ENCODE measurements around the gene LRRC74B.
"Not testable (repeated sequence)": the region's sequence is repeated elsewhere in the genome, so short reads cannot be mapped to it uniquely, and the experiment has no call there.

LRRC74B gene

DNA sequence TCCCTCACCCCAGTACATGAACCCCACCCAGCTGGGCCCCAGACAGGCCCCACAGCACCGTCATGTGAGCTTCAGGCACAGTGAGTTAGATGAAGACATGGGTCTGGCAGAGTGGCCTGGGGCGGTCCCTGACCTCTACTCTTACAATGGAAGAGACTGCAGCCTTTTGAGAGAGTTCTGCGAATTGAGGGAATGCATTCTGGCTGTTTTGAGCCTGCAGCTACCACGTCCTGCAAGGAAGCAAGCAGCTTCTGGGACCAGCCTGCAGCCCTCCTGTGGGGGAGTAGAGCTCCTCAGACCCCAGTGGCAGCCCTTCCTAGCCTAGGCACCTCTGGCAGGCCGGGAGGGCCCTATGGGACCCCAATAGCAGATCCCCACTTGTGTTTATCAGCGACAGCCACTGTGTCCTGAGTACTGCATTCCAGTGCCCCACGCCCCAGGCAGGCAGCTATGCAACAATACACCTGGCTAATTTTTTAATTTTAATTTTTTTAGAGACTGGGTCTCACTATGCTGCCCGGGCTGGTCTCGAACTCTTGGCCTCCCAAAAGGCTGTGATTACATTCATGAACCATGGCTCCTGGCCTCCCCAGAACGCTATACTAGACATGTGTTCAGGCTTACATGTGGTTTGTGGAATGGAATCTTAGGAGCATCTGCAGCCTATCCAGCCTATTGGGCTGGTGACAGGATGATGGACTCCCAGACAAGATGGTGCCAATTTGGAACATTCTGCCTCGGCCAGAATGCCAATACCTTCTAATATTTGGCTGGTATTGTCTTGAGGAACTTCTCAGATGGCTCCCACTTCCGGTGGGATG, 12.7 kb upstream of the LRRC74B start:
- no peak for DNase-seq

DNA sequence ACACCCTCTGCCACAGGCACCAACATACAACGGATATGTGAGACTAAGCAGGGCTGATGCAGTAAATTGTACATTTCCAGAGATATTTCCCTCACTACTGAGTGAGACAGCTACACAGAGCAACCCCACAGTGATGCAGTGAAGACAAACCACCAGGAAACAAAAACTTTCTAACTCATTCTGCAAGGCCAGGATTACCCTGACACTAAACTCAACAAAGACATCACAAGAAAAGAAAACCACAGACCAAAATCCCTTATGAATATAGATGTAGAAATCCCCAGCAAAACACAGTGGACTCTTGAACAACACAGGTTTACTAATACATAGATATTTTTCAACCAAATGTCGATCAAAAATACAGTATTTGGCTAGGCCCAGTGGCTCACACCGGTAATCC, 11.9 kb upstream of the LRRC74B start:
- no peak for DNase-seq

- no peak for DNase-seq
These were observed 10.8 kb upstream of the LRRC74B start for GRCh38 chr22:21034989-21035388.

GRCh38 chr22:21038405-21038804, 7.3 kb upstream of the LRRC74B start:
- no peak for DNase-seq

GRCh38 chr22:21039158-21039557, 6.6 kb upstream of the LRRC74B start:
- DNase-seq, result not testable (repeated sequence)

GRCh38 chr22:21041937-21042336, 3.8 kb upstream of the LRRC74B start:
- DNase-seq, result no peak

DNA sequence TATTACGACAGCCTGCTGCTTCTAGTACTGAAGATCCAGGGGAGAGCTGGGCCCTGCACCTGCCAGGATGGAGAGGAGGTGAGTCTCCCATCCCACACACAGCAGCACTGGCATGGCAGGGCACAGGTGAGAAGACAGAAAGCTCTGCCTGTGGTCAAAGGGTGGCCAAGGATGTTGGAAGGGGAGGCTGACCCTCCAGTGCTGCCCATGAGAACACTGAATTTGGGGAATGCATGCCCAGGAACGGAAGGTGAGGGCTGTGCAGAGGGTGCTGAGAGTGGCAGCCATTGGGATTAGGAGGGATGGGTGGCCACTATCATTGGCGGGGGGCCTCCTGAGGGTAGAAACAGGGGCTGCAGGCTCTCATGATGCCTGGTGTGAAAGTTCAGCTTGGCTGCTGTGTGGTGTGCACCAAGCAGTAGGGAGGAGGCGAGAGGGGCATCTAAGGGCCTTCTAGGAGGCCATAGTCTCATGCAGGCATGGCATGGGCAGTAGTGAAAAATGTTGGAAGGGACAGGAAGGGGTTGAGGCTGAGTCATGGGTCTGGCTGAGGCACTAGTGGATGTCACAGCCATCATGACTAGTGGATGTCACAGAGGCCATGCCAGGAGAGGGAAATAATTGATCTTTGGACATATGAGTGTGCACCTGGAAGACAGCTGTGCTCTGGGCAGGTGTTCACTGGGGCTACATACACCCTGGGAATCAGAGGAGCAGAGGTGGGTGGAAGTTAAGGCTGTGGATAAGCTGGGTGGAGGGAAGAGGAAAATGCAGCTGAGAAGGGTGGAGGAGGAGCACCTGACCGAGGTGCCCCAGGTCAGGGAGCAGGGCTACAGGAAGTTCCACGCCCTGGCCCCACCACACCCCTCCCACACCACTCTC, 2.5 kb upstream of the LRRC74B start:
- DNase-seq, result no peak

- DNase-seq, result no peak
These were observed 1.7 kb upstream of the LRRC74B start for GRCh38 chr22:21043860-21044535.

DNA sequence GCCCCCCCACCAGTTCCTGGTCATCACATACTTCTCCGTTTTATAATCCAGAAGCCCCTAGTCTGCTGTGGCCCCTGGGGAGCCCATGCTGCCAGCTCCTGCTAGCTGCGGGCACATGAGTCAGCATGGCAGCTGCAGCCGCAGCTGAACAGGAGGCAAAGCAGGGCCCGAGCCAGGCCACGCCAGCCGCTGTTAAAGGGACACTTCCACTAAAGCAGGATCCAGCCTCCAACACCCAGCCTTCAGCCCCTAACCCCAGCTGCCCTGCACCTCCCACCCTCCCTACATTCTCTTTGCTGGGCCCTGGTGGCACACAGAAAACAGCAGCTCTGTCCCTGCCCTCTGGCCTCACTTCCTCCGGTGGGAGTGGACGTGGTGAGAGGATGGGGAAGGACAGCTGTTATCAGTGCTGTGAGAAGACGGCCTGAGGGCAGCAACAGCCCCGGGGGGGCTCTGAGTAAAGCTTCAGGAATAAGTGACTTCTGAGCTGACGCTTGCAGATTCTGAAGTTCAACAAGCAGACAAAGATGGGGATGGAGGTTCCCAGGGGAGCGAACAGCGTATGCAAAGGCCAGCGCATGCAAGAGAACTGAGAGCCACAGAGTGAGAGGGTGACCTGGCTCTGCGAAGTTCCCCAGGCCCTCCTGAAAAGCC, 688 bp upstream of the LRRC74B start:
- no peak for DNase-seq

DNA sequence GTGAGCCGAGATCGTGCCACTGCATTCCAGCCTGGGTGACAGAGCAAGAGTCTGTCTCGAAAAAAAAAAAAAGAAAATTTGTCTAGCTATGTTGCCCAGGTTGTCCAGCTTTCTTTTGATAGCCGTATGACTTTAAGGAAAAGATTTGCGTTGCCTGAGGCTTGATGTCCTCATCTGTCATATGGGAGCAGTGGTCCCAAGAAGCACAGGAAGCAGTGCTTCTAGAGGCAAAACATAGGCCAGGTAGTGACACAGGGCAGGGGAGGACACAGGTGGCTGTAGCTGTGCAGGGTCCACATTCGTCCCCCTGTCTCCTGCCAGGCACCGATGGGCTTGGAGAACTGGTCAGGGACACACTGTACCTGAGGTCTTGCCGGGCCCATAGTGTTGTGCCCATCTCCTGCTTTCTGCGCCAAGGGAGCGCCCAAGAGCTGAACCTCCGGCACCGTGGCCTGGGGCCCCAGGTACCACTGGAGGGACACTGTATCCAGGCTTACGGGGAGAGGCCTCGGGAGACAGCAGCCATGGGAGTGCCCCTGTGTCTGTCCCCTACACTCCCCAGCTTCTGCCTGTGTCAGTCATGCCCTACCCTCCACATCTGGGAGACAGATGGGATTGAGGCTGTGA, 1.4 kb downstream of the LRRC74B start:
- DNase-seq, result no peak

DNA sequence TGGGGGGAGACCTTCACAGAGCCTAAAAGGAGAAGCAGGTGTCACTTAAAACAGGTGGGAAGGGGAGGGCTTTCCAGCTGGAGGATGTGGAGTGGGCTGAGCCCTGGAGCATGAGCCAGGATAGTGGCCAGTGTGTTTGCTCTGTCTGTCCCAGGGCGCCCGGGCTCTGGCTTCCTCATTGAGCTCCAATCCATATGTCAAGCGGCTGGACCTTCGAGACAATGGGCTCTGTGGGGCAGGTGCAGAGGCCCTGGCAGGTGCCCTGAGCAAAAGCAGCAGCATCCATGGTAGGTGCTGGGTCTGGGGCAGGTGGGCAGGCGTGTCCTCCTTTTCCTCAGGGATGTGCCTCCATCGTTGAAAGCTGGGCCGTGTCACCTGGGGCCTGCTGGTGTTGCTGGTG, 2.0 kb downstream of the LRRC74B start:
- DNase-seq, result no peak

GRCh38 chr22:21048448-21048847, 2.7 kb downstream of the LRRC74B start:
- not testable (repeated sequence) for DNase-seq

DNA sequence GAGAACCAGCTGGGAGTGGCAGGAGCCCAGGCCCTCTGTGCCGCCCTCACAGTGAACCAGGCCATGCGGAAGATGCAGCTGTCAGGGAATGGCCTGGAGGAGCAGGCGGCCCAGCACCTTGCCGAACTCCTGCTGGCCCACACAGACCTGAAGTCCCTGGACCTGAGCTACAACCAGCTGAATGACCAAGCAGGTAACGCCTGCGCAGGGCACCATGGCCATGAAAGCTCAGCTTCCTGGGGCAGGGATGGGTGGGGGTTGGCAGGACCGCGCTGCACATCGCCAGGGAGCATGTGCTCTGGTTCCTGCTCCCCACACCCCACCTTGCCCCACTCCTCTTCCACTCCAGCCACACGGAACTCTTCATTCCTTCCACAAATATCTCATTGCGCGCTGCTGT, 3.2 kb downstream of the LRRC74B start:
- DNase-seq, result not testable (repeated sequence)

- DNase-seq, result no peak
These were observed 5.5 kb downstream of the LRRC74B start for GRCh38 chr22:21051145-21051830.

- DNase-seq, result no peak
These were observed 6.2 kb downstream of the LRRC74B start for GRCh38 chr22:21051831-21052400.

GRCh38 chr22:21052715-21053459, 7.1 kb downstream of the LRRC74B start:
- no peak for DNase-seq

- no peak for DNase-seq
These were observed 8.4 kb downstream of the LRRC74B start for GRCh38 chr22:21054046-21054713.

- no peak for DNase-seq
These were observed 9.2 kb downstream of the LRRC74B start for GRCh38 chr22:21054714-21055563.

- no peak for DNase-seq
These were observed 9.8 kb downstream of the LRRC74B start for GRCh38 chr22:21055564-21055834.
